Right kidney (tissue), 1 donor: ENCODE measurements around the gene CARHSP1.
"Not testable (repeated sequence)": the region's sequence is repeated elsewhere in the genome, so short reads cannot be mapped to it uniquely, and the experiment has no call there.

ENCODE experiments used
- DNase-seq: peaks from one replicate; pipeline ENCODE4 v3.0.0-alpha.2; 2016

CARHSP1 gene

DNA sequence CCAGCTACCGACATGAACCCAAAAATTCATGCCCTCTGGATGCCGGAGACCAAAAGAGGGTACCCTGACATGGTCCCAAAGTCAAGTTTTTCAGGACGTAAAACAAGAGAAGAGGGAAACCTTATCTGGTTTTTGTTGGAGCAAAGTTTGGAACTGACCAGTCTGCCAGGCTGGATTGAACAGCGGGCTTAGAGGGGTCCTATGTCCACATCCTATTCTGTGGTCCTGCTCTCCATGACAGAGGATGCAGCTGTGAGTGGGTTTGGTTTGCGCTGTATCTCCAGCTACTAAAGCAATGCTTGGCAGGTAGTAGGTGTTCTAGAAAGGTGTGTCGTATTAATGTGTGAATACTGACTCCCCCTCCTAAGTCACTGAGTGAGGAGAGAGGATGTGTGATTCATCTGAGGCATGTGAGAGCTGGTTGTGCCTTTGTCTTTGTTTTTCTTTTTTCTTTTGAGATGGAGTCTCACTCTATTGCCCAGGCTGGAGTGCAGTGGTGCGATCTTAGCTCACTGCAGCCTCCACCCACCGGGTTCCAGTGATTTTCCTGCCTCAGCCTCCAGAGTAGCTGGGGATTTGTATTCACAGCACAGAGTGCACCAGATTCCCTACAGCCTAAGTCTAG lies 40.2 kb downstream of the CARHSP1 start:
- no peak for DNase-seq

GRCh38 chr16:8826278-8826879 lies 42.4 kb downstream of the CARHSP1 start:
- DNase-seq, result no peak

DNA sequence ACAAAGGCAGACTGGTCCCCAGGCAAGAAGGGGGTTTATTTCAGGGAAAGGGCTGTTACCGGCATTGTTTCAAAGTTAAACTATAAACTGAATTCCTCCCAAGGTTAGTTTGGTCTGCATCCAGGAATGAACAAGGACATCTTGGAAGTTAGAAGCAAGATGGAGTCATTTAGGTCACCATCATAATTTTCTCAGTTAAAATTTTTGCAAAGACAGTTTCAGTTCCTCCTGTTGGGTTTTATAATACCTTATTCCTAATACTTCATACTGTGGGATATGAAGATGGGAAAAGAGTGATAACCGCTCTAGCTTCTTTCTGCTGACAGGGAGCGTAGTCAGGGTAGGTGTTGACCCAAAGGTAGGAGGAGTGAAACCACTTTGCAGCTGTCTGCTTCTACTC lies 46.4 kb downstream of the CARHSP1 start:
- no peak for DNase-seq

DNA sequence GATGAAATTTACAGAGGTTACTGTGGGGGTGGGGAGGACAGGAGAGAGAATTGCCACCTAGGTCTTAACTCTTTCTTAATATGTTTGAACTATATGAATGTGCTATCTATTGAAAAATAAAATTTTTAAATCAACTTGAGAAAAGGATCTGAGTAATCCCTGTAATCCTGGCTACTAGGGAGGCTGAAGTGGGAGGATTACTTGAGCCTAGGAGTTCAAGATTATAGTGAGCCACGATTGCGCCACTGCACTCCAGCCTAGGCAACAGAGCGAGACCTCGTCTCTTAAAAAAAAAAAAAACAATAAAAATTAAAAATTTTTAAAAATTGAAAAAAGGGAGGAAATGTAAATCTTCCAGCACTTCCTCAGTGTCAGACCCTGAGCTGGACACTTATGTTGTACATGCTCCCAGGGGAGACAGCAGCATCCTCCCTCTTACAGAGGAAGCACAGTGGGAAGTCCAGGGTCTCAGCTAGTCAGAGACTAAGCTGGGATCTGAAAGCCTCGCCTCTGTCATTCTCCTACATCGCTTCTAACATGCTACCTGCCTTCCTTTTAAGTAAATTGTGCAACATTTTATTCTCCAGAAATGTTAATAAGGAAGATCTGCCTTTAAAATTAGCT lies 49.3 kb downstream of the CARHSP1 start:
- no peak for DNase-seq

GRCh38 chr16:8818504-8819270 lies 50.1 kb downstream of the CARHSP1 start:
- DNase-seq, result no peak

DNA sequence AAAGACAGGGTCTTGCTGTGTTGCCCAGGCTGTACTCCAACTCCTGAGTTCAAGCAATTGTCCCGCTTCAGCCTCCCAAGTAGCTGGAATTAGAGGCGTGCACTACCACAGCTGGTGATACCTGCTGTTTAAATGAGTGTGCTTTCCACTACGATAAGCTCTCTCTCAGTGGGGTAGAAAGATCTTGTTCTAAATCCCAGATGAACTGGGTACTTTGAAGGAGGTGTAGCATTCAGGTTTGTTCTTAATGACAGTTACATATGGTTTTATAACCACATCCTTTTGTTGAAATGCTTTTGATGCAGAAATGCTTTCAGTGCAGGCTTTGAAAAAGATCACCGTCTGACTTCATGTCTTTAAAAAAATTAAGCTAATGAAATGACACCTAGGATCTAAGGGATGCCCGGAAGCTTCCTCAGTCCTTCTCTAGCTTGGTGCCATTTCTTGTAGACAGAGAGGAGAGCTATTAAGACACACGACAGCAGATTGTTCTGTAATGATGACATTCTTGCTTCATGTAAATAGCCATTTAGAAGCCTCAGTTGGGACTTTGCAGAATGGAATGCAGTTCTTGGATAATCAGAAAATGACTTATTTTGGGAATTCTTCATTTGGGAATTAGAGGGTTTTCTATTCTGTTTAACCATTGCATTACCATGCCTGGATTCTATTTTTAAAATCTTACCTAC lies 51.7 kb downstream of the CARHSP1 start:
- DNase-seq, result no peak

DNA sequence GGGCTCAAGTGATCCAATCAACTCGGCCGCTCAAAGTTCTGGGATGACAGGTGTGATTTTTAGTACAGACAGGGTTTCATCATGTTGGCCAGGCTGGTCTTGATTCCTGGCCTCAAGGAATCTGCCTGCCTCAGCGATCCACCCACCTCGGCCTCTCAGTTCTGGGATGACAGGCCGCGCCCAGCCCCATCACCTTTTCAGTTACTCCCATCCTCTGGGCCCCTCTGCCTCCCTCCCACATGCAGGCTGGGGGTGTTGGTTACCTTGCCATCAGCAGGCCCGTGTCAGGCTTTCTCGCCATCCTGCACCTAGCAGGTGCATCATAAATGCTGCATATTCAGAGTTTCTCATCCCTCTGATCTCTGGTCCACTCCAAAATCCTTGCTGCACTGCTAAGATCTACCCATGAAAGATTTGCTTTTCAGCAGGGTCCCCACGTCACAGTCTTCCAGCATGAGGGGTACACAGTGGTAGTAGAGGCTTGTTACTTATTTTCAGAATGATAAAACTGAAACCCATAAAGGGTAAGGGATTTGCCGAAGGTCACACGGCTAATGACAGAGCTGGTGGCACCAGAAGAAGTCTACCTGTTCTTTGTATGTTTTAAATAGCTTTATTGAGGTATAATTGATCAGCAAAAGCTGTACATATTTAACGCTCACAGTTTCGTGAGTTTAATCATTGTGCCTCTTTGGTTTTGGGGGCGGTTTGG lies 54.6 kb downstream of the CARHSP1 start:
- DNase-seq, result no peak

DNA sequence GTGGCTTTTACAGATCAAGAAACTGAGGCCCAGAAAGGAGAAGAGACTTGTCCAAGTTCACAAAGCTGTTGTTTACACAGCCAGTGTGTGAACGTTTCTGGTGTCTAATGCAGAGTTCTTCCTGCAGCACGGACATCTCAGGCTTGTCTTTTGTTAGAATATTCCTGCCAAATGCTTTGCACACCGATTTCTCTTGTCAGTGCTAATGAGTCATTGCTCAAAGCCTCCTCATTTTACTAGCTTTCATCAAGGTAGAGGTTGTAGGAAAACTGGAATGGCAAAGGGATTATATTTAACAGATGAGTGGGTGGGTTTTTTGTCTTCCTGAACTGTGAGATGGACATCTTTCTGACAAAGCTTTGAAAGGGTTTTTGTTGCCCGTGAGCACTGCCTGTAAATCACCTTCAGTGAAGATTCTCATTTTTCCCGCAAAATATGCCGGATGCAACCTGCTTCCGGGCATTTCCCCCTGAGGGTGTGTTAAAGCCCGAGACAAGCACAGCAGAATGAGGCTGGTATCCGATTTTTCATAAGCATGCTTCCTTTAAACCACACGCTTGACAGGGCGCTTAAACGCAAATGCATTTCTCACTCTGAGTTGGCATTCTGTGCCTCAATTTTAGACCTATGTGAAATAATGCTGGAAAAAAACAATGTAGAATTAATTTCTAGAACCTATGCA lies 56.5 kb downstream of the CARHSP1 start:
- DNase-seq, result no peak

GRCh38 chr16:8808613-8809353 lies 60.0 kb downstream of the CARHSP1 start:
- no peak for DNase-seq

- no peak for DNase-seq
These were observed 60.8 kb downstream of the CARHSP1 start for GRCh38 chr16:8808009-8808408.

DNA sequence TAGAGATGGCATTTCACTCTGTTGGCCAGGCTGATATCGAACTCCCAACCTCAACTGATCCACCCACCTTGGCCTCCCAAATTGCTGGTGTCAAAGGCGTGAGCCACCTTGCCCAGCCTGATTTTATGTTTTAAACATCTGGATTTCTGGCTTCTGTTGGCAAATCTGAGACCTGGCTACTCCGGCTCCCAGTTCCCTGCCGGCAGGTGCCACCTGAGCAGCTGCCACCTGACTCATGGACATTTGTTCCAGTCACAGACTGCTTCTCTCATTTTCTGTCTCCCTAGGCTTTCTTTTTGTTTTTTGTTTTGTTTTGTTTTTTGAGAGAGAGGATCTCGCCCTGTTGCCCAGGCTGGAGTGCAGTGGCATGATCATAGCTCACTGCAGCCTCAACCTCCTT lies 61.6 kb downstream of the CARHSP1 start:
- DNase-seq, result no peak

DNA sequence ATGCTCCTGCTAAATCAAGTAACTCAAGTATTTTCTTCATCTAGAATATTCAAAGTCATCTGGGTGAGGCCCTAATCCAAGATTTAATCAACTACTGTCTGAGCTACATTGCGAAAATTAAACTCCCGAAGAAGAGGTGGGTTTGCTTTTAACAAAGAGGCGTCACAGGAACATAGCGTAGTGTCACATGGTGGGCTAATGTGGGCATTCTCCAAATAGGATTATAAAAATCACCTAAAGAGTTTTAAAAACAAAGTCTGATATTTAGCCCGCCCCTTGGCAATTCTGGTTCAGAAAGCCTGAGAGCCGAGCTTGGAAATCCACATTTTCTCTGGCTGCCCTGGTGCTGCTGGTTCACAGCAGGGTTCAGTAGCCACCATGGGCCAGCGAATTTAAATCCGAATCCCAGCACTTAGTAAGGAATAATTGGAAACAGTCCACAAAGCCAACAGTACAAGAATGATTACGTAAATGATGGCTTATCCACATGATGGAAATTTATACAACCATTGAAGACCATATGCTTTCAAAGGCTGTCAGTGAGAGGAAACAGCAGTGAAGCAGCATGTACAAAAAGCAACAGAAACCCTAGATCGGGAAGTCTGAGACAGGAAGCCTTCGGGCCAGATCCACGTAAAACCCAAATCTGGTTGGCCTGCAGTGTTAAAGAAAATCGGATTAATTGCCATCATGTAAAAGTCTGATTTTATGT lies 62.4 kb downstream of the CARHSP1 start:
- DNase-seq, result no peak

- no peak for DNase-seq
These were observed 64.5 kb downstream of the CARHSP1 start for GRCh38 chr16:8804313-8804712.

DNA sequence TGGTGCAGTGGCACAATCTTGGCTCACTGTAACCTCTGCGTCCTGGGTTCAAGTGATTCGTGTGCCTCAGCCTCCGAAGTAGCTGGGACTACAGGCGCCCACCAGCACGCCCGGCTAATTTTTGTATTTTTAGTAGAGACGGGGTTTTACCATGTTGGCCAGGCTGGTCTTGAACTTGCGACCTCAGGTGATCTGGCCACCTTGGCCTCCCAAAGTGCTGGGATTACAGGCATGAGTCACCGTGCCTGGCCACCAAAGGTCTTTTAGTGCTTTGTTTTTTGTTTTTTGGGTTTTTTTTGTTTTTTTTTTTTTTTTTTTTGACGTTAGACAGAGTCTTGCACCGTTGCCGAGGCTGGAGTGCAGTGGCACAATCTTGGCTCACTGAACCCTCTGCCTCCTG lies 65.1 kb downstream of the CARHSP1 start:
- DNase-seq, result not testable (repeated sequence)
